K562 (cell line): ENCODE results near the gene VPS13D. TPM values are rescaled to one million over a fixed set of nuclear protein-coding genes. Genes with fewer than 3 reads are reported as not detected.

Experiments
- ATAC-seq: fragments of 200-7000 bp; cut with Tn5 transposase; 3 replicates; pipeline ENCODE4 v1.9.1; 2020; ENCODE audit warnings: moderate library complexity
- BruUV-seq: library from RNA; stranded (reverse); fragments of 400-500 nt; replicated peaks from 2 replicates; lab custom pipeline; 2021; lab: Mats Ljungman, UMichigan
- CTCF ChIA-PET: fragments of 300-600 bp; formaldehyde crosslinking; extraction: SDS; loops from one replicate; lab custom pipeline; 2021; ENCODE audit warnings: low intra/inter-chr PET ratio; lab: Yijun Ruan, JAX
- POLR2A ChIA-PET: fragments of 300-600, 350-650 bp; sonication (Branson Sonifier 250); formaldehyde crosslinking; extraction: SDS; loops from one replicate; lab custom pipeline; 2021; ENCODE audit warnings: antibody characterized with exemption, inconsistent platforms; lab: Yijun Ruan, JAX
- DNase-seq, 4 experiments: peaks; one replicate each; pipeline versions ENCODE4 v3.0.0 to v3.0.0-alpha.2; 2011 to 2018; ENCODE audit warnings: low spot score in 3 of 4, mixed read lengths in 3 of 4; ENCODE audit errors: extremely low read depth in 1 of 4
- FAIRE-seq: peaks from 2 replicates; lab custom pipeline; 2011; peaks lifted over from hg19 to GRCh38; lab: Jason Lieb, UNC
- H2AFZ ChIP-seq: 2 replicates; pipeline ENCODE4 v1.6.0; 2011; ENCODE audit warnings: low read depth, low read length, control low read depth, inconsistent platforms
- H3K27ac ChIP-seq: fragments of 200-600 bp; 3 replicates; pipeline ENCODE4 v1.8.0; 2011; ENCODE audit warnings: low read depth, mild to moderate bottlenecking, control low read depth, inconsistent platforms, low read length, moderate library complexity, mixed read lengths; ENCODE audit errors: extremely low read depth
- H3K27me3 ChIP-seq, 2 experiments: fragments of 300-600 bp in 1 of 2; 2 replicates in 1 of 2; 3 replicates in 1 of 2; pipeline versions ENCODE4 v1.6.0 to v1.8.0; 2011; ENCODE audit warnings: inconsistent platforms in 2 of 2, low read length in 2 of 2, mild to moderate bottlenecking in 1 of 2, mixed read lengths in 1 of 2, moderate library complexity in 1 of 2; ENCODE audit not compliant: control insufficient read depth in 2 of 2, insufficient read depth in 2 of 2
- H3K36me3 ChIP-seq: fragments of 300-600 bp; 3 replicates; pipeline ENCODE4 v1.8.0; 2011; ENCODE audit warnings: mild to moderate bottlenecking, low read length, inconsistent platforms; ENCODE audit not compliant: control insufficient read depth, insufficient read depth
- H3K4me1 ChIP-seq, 2 experiments: fragments of 200-600 bp in 1 of 2; replicated peaks in 1 of 2; 2 replicates in 1 of 2; 3 replicates in 1 of 2; pipeline versions ENCODE4 v1.5.1 to v1.8.0; 2011; ENCODE audit warnings: inconsistent platforms in 2 of 2, low read length in 2 of 2, mild to moderate bottlenecking in 1 of 2, mixed read lengths in 1 of 2, moderate library complexity in 1 of 2; ENCODE audit not compliant: control insufficient read depth in 2 of 2, insufficient read depth in 2 of 2
- H3K4me2 ChIP-seq: 2 replicates; pipeline ENCODE4 v1.6.1; 2011; ENCODE audit warnings: low read length, control low read depth, inconsistent platforms, mixed read lengths; ENCODE audit not compliant: insufficient read depth
- H3K4me3 ChIP-seq: fragments of 200-600 bp; sonication (generic), shearing (Covaris generic); 2 replicates; pipeline ENCODE4 v1.5.1; 2016; ENCODE audit warnings: control low read depth, inconsistent platforms
- H3K79me2 ChIP-seq: fragments of 200-600 bp; 3 replicates; pipeline ENCODE4 v1.8.0; 2011; ENCODE audit warnings: low read length, inconsistent platforms; ENCODE audit not compliant: control insufficient read depth, insufficient read depth
- H3K9ac ChIP-seq, 2 experiments: 2 replicates each; pipeline versions ENCODE4 v1.6.0 to v1.6.1; 2011; ENCODE audit warnings: low read depth in 2 of 2, low read length in 2 of 2, control low read depth in 1 of 2, inconsistent platforms in 1 of 2, mild to moderate bottlenecking in 1 of 2, mixed read lengths in 1 of 2; ENCODE audit not compliant: insufficient read depth in 1 of 2
- H3K9me1 ChIP-seq: one replicate; pipeline ENCODE4 v1.6.0; 2011; ENCODE audit warnings: inconsistent platforms, mild to moderate bottlenecking, low read length, moderate library complexity; ENCODE audit not compliant: control insufficient read depth, insufficient read depth
- H3K9me3 ChIP-seq: replicated peaks from 2 replicates; pipeline ENCODE4 v1.5.1; 2011; ENCODE audit warnings: low read depth, low read length, inconsistent platforms; ENCODE audit not compliant: control insufficient read depth, insufficient read depth
- H4K20me1 ChIP-seq: replicated peaks from 2 replicates; pipeline ENCODE4 v1.6.1; 2011; ENCODE audit warnings: low read length, inconsistent platforms, mixed read lengths; ENCODE audit not compliant: control insufficient read depth, insufficient read depth
- ERF ChIP-seq: fragments of 450-650 bp; formaldehyde crosslinking; IDR thresholded peaks from 2 replicates; pipeline ENCODE4 v1.4.0; 2020; ENCODE audit warnings: mild to moderate bottlenecking, mixed read lengths
- FOS ChIP-seq: IDR thresholded peaks from 3 replicates; pipeline ENCODE4 v1.6.1; 2011; ENCODE audit not compliant: insufficient read length; ENCODE audit errors: extremely low read depth
- FUS ChIP-seq: fragments of 200-400 bp; formaldehyde crosslinking; optimal IDR thresholded peaks from 2 replicates; pipeline ENCODE3; 2017; ENCODE audit warnings: low read depth, low read length
- HDAC2 ChIP-seq: fragments of 450-650 bp; IDR thresholded peaks from 2 replicates; pipeline ENCODE4 v1.6.1; 2016; ENCODE audit warnings: mild to moderate bottlenecking
- KDM2B ChIP-seq: fragments of 250-450 bp; sonication (Bioruptor Pico); IDR thresholded peaks from 2 replicates; pipeline ENCODE4 v1.8.0; 2021; ENCODE audit warnings: mild to moderate bottlenecking, moderate library complexity
- MBD1 ChIP-seq: fragments of 250-450 bp; sonication (Bioruptor Pico); IDR thresholded peaks from 2 replicates; pipeline ENCODE4 v1.8.0; 2022; ENCODE audit warnings: inconsistent platforms
- RBM14 ChIP-seq: fragments of 200-400 bp; formaldehyde crosslinking; IDR thresholded peaks from 2 replicates; pipeline ENCODE4 v1.6.1; 2018; ENCODE audit warnings: low read depth, mild to moderate bottlenecking, low read length, moderate library complexity, borderline replicate concordance; ENCODE audit not compliant: insufficient read depth
- TEAD4 ChIP-seq, 2 experiments: sonication (generic) in 1 of 2; formaldehyde crosslinking in 1 of 2; IDR thresholded peaks; 2 replicates each; pipeline versions ENCODE4 v1.6.1 to v1.8.0; 2012 to 2022; ENCODE audit warnings: borderline replicate concordance in 1 of 2, inconsistent platforms in 1 of 2, low read length in 1 of 2, mild to moderate bottlenecking in 1 of 2, missing genetic modification reagents in 1 of 2
- THAP12 ChIP-seq: fragments of 250-450 bp; sonication (Bioruptor Pico); IDR thresholded peaks from 2 replicates; pipeline ENCODE4 v1.9.0; 2021; ENCODE audit warnings: mild to moderate bottlenecking, inconsistent platforms
- TRIM24 ChIP-seq, 2 experiments: fragments of 450-650 bp; IDR thresholded peaks; 2 replicates each; pipeline ENCODE4 v1.6.1; 2016
- XRCC3 ChIP-seq: fragments of 450-650 bp; IDR thresholded peaks from 2 replicates; pipeline ENCODE4 v1.6.1; 2017; ENCODE audit warnings: mild to moderate bottlenecking, moderate library complexity
- ZBTB7A ChIP-seq: IDR thresholded peaks from 2 replicates; pipeline ENCODE4 v1.6.1; 2011; ENCODE audit warnings: low read depth, mild to moderate bottlenecking, low read length, moderate library complexity, borderline replicate concordance; ENCODE audit not compliant: control insufficient read depth
- ZNF316 ChIP-seq: fragments of 450-650 bp; IDR thresholded peaks from 2 replicates; pipeline ENCODE4 v1.6.1; 2016
- ZNF431 ChIP-seq: sonication (generic); formaldehyde crosslinking; IDR thresholded peaks from 2 replicates; pipeline ENCODE4 v1.8.0; 2022; ENCODE audit warnings: mild to moderate bottlenecking, missing genetic modification reagents
- WGBS: fragments of 100-300 bp; shearing (Covaris generic); methylation state at CpG from one replicate; pipeline ENCODE4 v1.1.6; 2016; ENCODE audit warnings: low coverage, mixed read lengths; ENCODE audit not compliant: insufficient coverage; ENCODE audit errors: missing lambda C conversion rate; 5-methylcytosine and 5-hydroxymethylcytosine counted together
- in situ Hi-C: fragments of 300-500 bp; cut with MboI; formaldehyde crosslinking; loops from 4 replicates; pipeline ENCODE4 v1.15.0; 2018; ENCODE audit warnings: inconsistent platforms, mixed read lengths
- intact Hi-C: fragments of 100-400 bp; cut with micrococcal nuclease; formaldehyde crosslinking; loops from 2 replicates; pipeline ENCODE4 v1.14.2; 2022
- polyA plus RNA-seq, 8 experiments: library from polyadenylated mRNA; depleted of rRNA in 4 of 8; stranded (reverse) in 5 of 8; unstranded in 3 of 8; fragments of >200 nt; fragmentation: Nextera tagmentation in 2 of 8; fragmentation: Illumina TruSeq in 1 of 8; extraction: Ambion mirVana in 2 of 8; extraction: Trizol in 1 of 8; gene quantifications; 2 replicates each; pipeline versions ENCODE4 v1.2.1 to v1.2.3, GENCODE V29; 2011 to 2014; ENCODE audit warnings: inconsistent platforms in 1 of 8, missing spikeins in 1 of 8
- total RNA-seq, 7 experiments: library from RNA; depleted of rRNA in 6 of 7; stranded (reverse); fragments of >200 nt in 6 of 7; fragmentation: Illumina TruSeq in 2 of 7; extraction: Trizol in 2 of 7; gene quantifications; 2 replicates each; pipeline versions ENCODE4 v1.2.1 to v1.2.3, GENCODE V29; 2011 to 2021; ENCODE audit warnings: low replicate concordance in 1 of 7

Gene VPS13D
- total and polyA plus RNA-seq, 9 of the 15 experiments (the other 6 are each of a cell fraction or from before 2014, with no cell fraction given): 6.1 to 51.5 (median 38.5) TPM

GRCh38 chr1:12338017-12338416, 108.2 kb downstream of the VPS13D start:
- ATAC-seq (no peak), FAIRE-seq (no peak), DNase-seq (no peak)
- Histone ChIP-seq H3K4me3 (no peak overlapping the region), H3K9me1 (no peaks in the 10 kb centered on the region), H3K27me3 (no peaks in the 10 kb centered on the region), H3K9ac (no peak overlapping the region), H4K20me1 (no peaks in the 10 kb centered on the region), H3K4me1 (peaks cover 0 to 8% of the 10 kb centered on the region in 2 experiments; a peak in 4 of 5 replicates), H3K79me2 (no peaks in the 10 kb centered on the region), H3K27ac (no peak overlapping the region), H3K9me3 (no peaks in the 10 kb centered on the region), H3K36me3 (peaks cover 65% of the 10 kb centered on the region), H2AFZ (no peak overlapping the region), H3K4me2 (no peak overlapping the region)
- ChIA-PET CTCF (no interaction called here), POLR2A (no interaction called here)
- intact Hi-C loops (no loop called here), in situ Hi-C loops (no loop called here)
- TF ChIP-seq RBM14 (no peak), HDAC2 (no peak), ZNF316 (no peak), XRCC3 (no peak), ZBTB7A (no peak), ERF (CRISPR knock-in tag) (no peak), TEAD4 (IDR thresholded peaks at IDR 0.05; ENCODE audit: low read length) (no peak), TEAD4 (CRISPR knock-in tag; IDR thresholded peaks at IDR 0.05; ENCODE audit: borderline replicate concordance) (no peak), FUS (no peak), MBD1 (CRISPR knock-in tag) (no peak), ZNF431 (CRISPR knock-in tag) (no peak), THAP12 (CRISPR knock-in tag) (no peak), TRIM24 (IDR thresholded peaks at IDR 0.05) (no peak), FOS (no peak), KDM2B (CRISPR knock-in tag) (no peak)
- 81% methylated on average over 4 of the region's 4 CpGs for WGBS
- no TSS peak for BruUV-seq
